A673 (cell line): ENCODE measurements around the gene HS1BP3. TPM values are rescaled to one million over a fixed set of nuclear protein-coding genes. Genes with fewer than 3 reads are reported as not detected.

Experiments
- BruUV-seq: library from RNA; stranded (reverse); fragments of 400-500 nt; replicated peaks from 2 replicates; lab custom pipeline; 2021; lab: Mats Ljungman, UMichigan
- CTCF ChIA-PET: fragments of 300-600 bp; sonication (Branson Sonifier 250); formaldehyde crosslinking; loops from one replicate; lab custom pipeline; 2022; ENCODE audit warnings: antibody characterized with exemption; lab: Charles Lee
- POLR2A ChIA-PET: fragments of 300-600 bp; sonication (Branson Sonifier 250); formaldehyde crosslinking; loops from one replicate; lab custom pipeline; 2022; ENCODE audit warnings: antibody characterized with exemption; ENCODE audit not compliant: low non-redundant PET; lab: Charles Lee
- DNase-seq: peaks from one replicate; pipeline ENCODE4 v3.0.0-alpha.2; 2015; ENCODE audit warnings: low spot score
- H3K27ac ChIP-seq: fragments of 200-600 bp; sonication (generic); 2 replicates; pipeline ENCODE4 v1.5.1; 2016; ENCODE audit warnings: mixed run types, low read depth, mild to moderate bottlenecking, mixed read lengths, antibody characterized with exemption, low read length; ENCODE audit not compliant: poor library complexity, severe bottlenecking
- H3K27me3 ChIP-seq: fragments of 200-600 bp; sonication (generic); replicated peaks from 2 replicates; pipeline ENCODE4 v1.6.1; 2017; ENCODE audit warnings: mixed run types, low read depth, mild to moderate bottlenecking, mixed read lengths, antibody characterized with exemption, low read length; ENCODE audit not compliant: insufficient read depth, poor library complexity
- H3K36me3 ChIP-seq: fragments of 200-600 bp; sonication (generic); 2 replicates; pipeline ENCODE4 v1.6.1; 2016; ENCODE audit warnings: mixed run types, mild to moderate bottlenecking, mixed read lengths, antibody characterized with exemption, low read length; ENCODE audit not compliant: insufficient read depth, poor library complexity, severe bottlenecking
- H3K4me1 ChIP-seq: fragments of 200-600 bp; sonication (generic); 2 replicates; pipeline ENCODE4 v1.6.1; 2017; ENCODE audit warnings: mixed run types, mild to moderate bottlenecking, mixed read lengths, antibody characterized with exemption, low read length; ENCODE audit not compliant: insufficient read depth, poor library complexity, severe bottlenecking
- H3K4me3 ChIP-seq: fragments of 200-600 bp; sonication (generic); 2 replicates; pipeline ENCODE4 v1.5.1; 2016; ENCODE audit warnings: low read depth, mixed run types, mild to moderate bottlenecking, mixed read lengths, low read length; ENCODE audit not compliant: poor library complexity, severe bottlenecking
- H3K9me3 ChIP-seq: fragments of 200-600 bp; sonication (generic); 2 replicates; pipeline ENCODE4 v1.6.1; 2016; ENCODE audit warnings: mixed run types, low read depth, mild to moderate bottlenecking, mixed read lengths, antibody characterized with exemption, low read length; ENCODE audit not compliant: poor library complexity, severe bottlenecking
- EZH2 ChIP-seq: fragments of 200-600 bp; sonication (generic); IDR thresholded peaks from 2 replicates; pipeline ENCODE4 v1.6.1; 2017; ENCODE audit warnings: borderline replicate concordance, low read depth, mild to moderate bottlenecking, mixed read lengths, antibody characterized with exemption, low read length; ENCODE audit not compliant: poor library complexity, severe bottlenecking
- intact Hi-C: fragments of 100-400 bp; cut with micrococcal nuclease; formaldehyde crosslinking; loops from one replicate; pipeline ENCODE4 v1.10.0; 2022; ENCODE audit not compliant: unreplicated experiment
- total RNA-seq: library from RNA; stranded (reverse); gene quantifications from 2 replicates; pipeline ENCODE4 v1.2.3, GENCODE V29; 2021
- TF ChIP-seq, protein P1 (sequence below): fragments of 300-800, 200-600 bp; sonication (generic); conservative IDR thresholded peaks from 2 replicates; pipeline ENCODE4 v1.5.1; 2017; ENCODE audit warnings: low read depth, mild to moderate bottlenecking, antibody characterized with exemption, low read length, moderate library complexity, mixed read lengths

The HS1BP3 gene
- total RNA-seq, 1 experiment from 2014 or later, result 12.6 TPM

DNA sequence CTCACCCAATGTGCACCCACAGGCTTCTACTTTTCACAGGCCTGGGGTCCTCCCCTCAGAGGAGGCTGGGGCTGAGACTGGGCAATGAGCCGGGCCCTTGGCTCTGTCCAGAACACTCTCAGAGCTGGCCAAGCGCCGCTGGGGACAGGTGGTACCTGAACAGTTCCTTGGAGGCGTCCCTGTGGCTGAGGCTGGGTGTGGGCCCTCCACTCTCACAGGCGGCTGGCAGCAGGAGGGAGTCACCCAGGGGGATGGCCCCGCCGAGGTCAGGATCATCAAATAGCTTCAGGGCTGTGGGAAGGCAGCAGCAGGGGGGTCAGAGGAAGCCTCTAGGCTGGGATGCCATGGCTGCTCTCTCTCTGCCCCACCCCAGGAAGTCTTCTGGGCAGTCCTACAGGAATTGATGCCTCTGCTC lies 27.1 kb downstream of the HS1BP3 start:
- no peaks in the 10 kb centered on the region for H3K27me3 ChIP-seq
- H3K4me3 ChIP-seq, result no peak overlapping the region
- no peaks in the 10 kb centered on the region for H3K4me1 ChIP-seq
- no peaks in the 10 kb centered on the region for H3K36me3 ChIP-seq
- no peak overlapping the region for H3K27ac ChIP-seq
- DNase-seq, result no peak
- CTCF ChIA-PET, result no interaction called here
- TF ChIP-seq, protein P1, sequence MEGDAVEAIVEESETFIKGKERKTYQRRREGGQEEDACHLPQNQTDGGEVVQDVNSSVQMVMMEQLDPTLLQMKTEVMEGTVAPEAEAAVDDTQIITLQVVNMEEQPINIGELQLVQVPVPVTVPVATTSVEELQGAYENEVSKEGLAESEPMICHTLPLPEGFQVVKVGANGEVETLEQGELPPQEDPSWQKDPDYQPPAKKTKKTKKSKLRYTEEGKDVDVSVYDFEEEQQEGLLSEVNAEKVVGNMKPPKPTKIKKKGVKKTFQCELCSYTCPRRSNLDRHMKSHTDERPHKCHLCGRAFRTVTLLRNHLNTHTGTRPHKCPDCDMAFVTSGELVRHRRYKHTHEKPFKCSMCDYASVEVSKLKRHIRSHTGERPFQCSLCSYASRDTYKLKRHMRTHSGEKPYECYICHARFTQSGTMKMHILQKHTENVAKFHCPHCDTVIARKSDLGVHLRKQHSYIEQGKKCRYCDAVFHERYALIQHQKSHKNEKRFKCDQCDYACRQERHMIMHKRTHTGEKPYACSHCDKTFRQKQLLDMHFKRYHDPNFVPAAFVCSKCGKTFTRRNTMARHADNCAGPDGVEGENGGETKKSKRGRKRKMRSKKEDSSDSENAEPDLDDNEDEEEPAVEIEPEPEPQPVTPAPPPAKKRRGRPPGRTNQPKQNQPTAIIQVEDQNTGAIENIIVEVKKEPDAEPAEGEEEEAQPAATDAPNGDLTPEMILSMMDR, result no peak
- no peak for TF ChIP-seq EZH2
- intact Hi-C loops, result no loop called here
- POLR2A ChIA-PET, result no interaction called here
- H3K9me3 ChIP-seq, result no peaks in the 10 kb centered on the region
- BruUV-seq, result no TSS peak

DNA sequence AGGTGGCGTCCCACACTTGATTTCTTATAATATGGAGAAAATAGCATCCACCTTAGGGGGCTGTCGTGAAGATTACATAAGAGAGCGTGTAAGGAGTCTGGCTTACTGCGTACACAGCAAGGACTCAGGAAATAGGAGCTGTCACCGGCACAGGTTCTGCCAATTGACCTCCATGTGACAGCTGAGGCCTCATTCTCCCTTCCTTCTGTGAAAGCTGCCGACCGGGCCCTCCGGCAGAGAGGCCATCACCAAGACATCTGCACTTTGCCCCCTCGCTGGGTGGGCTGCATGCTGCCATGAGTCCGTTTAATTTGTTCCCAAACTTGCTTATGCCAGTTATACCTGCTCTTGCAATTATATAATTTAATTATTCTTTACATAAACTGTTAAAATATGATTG lies 27.7 kb downstream of the HS1BP3 start:
- Histone ChIP-seq H3K36me3 (no peaks in the 10 kb centered on the region), H3K4me1 (no peaks in the 10 kb centered on the region), H3K27me3 (no peaks in the 10 kb centered on the region), H3K9me3 (no peaks in the 10 kb centered on the region), H3K4me3 (no peak overlapping the region), H3K27ac (no peak overlapping the region)
- ChIA-PET CTCF (no interaction called here), POLR2A (no interaction called here)
- intact Hi-C loops, result no loop called here
- TF ChIP-seq, protein P1, result no peak
- no peak for TF ChIP-seq EZH2
- no peak for DNase-seq
- no TSS peak for BruUV-seq

DNA sequence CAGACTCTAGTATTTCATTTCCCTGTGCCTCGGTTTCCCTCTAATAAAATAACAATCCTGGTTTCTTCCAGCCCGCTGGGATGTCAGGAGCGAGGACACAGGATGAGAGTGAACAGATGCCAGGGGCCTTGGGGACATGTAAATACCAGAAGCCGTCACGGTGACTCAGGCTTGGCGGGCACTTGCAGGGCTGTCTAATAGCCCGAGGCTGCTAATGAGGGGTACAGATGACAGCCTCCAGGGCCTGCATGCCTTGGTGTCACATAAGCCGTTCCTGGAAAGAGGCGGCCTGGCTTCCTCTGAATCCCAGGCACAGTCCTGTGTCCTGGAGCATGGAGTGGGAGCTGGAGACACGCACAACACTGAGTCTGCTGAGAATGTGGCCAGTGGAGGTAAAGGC lies 28.2 kb downstream of the HS1BP3 start:
- no peak overlapping the region for H3K27ac ChIP-seq
- no TSS peak for BruUV-seq
- POLR2A ChIA-PET, result no interaction called here

More for the DNA sequence above, 28.2 kb downstream of the HS1BP3 start:
- TF ChIP-seq, protein P1, result no peak
- TF ChIP-seq EZH2, result no peak
- peak; percentile 33 for DNase-seq
- Histone ChIP-seq H3K27me3 (no peaks in the 10 kb centered on the region), H3K4me1 (no peaks in the 10 kb centered on the region), H3K4me3 (no peak overlapping the region), H3K9me3 (no peaks in the 10 kb centered on the region), H3K36me3 (no peaks in the 10 kb centered on the region)
- intact Hi-C loops, result no loop called here
- CTCF ChIA-PET, result no interaction called here
